Mucosa of stomach (tissue), 1 donor: Measurements from ENCODE around the gene NT5DC1.

Source experiments
- H3K27me3 ChIP-seq: one replicate; pipeline ENCODE4 v1.7.0; 2013; ENCODE audit warnings: mild to moderate bottlenecking, low read length; ENCODE audit not compliant: control insufficient read depth, insufficient read depth
- H3K36me3 ChIP-seq: one replicate; pipeline ENCODE4 v1.7.0; 2013; ENCODE audit warnings: low read length; ENCODE audit not compliant: control insufficient read depth, insufficient read depth
- H3K4me1 ChIP-seq: one replicate; pipeline ENCODE4 v1.7.0; 2013; ENCODE audit warnings: mild to moderate bottlenecking, low read length; ENCODE audit not compliant: control insufficient read depth, insufficient read depth
- H3K4me3 ChIP-seq: one replicate; pipeline ENCODE4 v1.7.0; 2013; ENCODE audit warnings: low read length
- H3K9ac ChIP-seq: one replicate; pipeline ENCODE4 v1.7.0; 2013; ENCODE audit warnings: mild to moderate bottlenecking, low read length, moderate library complexity
- H3K9me3 ChIP-seq: one replicate; pipeline ENCODE4 v1.7.0; 2013; ENCODE audit warnings: mild to moderate bottlenecking, low read length, moderate library complexity; ENCODE audit not compliant: control insufficient read depth
- donor health status: Pancreatic carcinoma.

The NT5DC1 gene

GRCh38 chr6:116118608-116119007 is 18.0 kb downstream of the NT5DC1 start:
- H3K9ac ChIP-seq, result no peak overlapping the region
- H3K4me1 ChIP-seq, result no peaks in the 10 kb centered on the region
- no peak overlapping the region for H3K4me3 ChIP-seq
- no peaks in the 10 kb centered on the region for H3K27me3 ChIP-seq
- H3K36me3 ChIP-seq, result peaks cover 2% of the 10 kb centered on the region
- no peaks in the 10 kb centered on the region for H3K9me3 ChIP-seq

- H3K4me1 ChIP-seq, result no peaks in the 10 kb centered on the region
- no peaks in the 10 kb centered on the region for H3K9me3 ChIP-seq
- H3K27me3 ChIP-seq, result no peaks in the 10 kb centered on the region
- H3K4me3 ChIP-seq, result no peak overlapping the region
- H3K9ac ChIP-seq, result no peak overlapping the region
- H3K36me3 ChIP-seq, result no peaks in the 10 kb centered on the region
These were observed 19.8 kb downstream of the NT5DC1 start for GRCh38 chr6:116120430-116120829.

- no peaks in the 10 kb centered on the region for H3K27me3 ChIP-seq
- no peaks in the 10 kb centered on the region for H3K9me3 ChIP-seq
- H3K4me3 ChIP-seq, result no peak within 1 kb of the TSS
- no peaks in the 10 kb centered on the region for H3K36me3 ChIP-seq
- H3K4me1 ChIP-seq, result peaks cover 3% of the 10 kb centered on the region
- H3K9ac ChIP-seq, result no peak within 1 kb of the TSS
These were observed 25.4 kb downstream of the NT5DC1 start, which contains the start of gene COL10A1 for GRCh38 chr6:116126032-116126431. Gene COL10A1, minus strand, starts transcription at chr6:116126132. Its CDS starts 640 bp downstream, at chr6:116125492.

- Histone ChIP-seq H3K4me1 (peaks cover 3% of the 10 kb centered on the region), H3K36me3 (no peaks in the 10 kb centered on the region), H3K27me3 (no peaks in the 10 kb centered on the region), H3K9me3 (no peaks in the 10 kb centered on the region), H3K9ac (no peak overlapping the region), H3K4me3 (no peak overlapping the region)
These were observed 27.3 kb downstream of the NT5DC1 start for GRCh38 chr6:116127771-116128493.

GRCh38 chr6:116133453-116133852 is 32.8 kb downstream of the NT5DC1 start:
- no peak overlapping the region for H3K9ac ChIP-seq
- H3K4me1 ChIP-seq, result no peaks in the 10 kb centered on the region
- H3K9me3 ChIP-seq, result no peaks in the 10 kb centered on the region

GRCh38 chr6:116136373-116136772 is 35.7 kb downstream of the NT5DC1 start:
- H3K4me3 ChIP-seq, result no peak overlapping the region
- no peaks in the 10 kb centered on the region for H3K4me1 ChIP-seq
- H3K27me3 ChIP-seq, result no peaks in the 10 kb centered on the region
- H3K9me3 ChIP-seq, result no peaks in the 10 kb centered on the region
- H3K36me3 ChIP-seq, result no peaks in the 10 kb centered on the region
- no peak overlapping the region for H3K9ac ChIP-seq

More at GRCh38 chr6:116133453-116133852, 32.8 kb downstream of the NT5DC1 start:
- Histone ChIP-seq H3K36me3 (no peaks in the 10 kb centered on the region), H3K4me3 (no peak overlapping the region), H3K27me3 (no peaks in the 10 kb centered on the region)

GRCh38 chr6:116136933-116137340 is 36.3 kb downstream of the NT5DC1 start:
- H3K4me1 ChIP-seq, result no peaks in the 10 kb centered on the region
- H3K27me3 ChIP-seq, result no peaks in the 10 kb centered on the region
- no peaks in the 10 kb centered on the region for H3K9me3 ChIP-seq
- no peak overlapping the region for H3K4me3 ChIP-seq
- H3K36me3 ChIP-seq, result no peaks in the 10 kb centered on the region
- H3K9ac ChIP-seq, result no peak overlapping the region

GRCh38 chr6:116139917-116140316 is 39.3 kb downstream of the NT5DC1 start:
- no peaks in the 10 kb centered on the region for H3K4me1 ChIP-seq
- H3K4me3 ChIP-seq, result no peak overlapping the region
- no peak overlapping the region for H3K9ac ChIP-seq
- no peaks in the 10 kb centered on the region for H3K9me3 ChIP-seq
- no peaks in the 10 kb centered on the region for H3K27me3 ChIP-seq
- H3K36me3 ChIP-seq, result no peaks in the 10 kb centered on the region

GRCh38 chr6:116144605-116145004 is 44.0 kb downstream of the NT5DC1 start:
- H3K4me3 ChIP-seq, result no peak overlapping the region
- H3K9ac ChIP-seq, result no peak overlapping the region
- H3K4me1 ChIP-seq, result peaks cover 7% of the 10 kb centered on the region
- H3K27me3 ChIP-seq, result no peaks in the 10 kb centered on the region
- H3K9me3 ChIP-seq, result no peaks in the 10 kb centered on the region
- H3K36me3 ChIP-seq, result no peaks in the 10 kb centered on the region

- H3K9ac ChIP-seq, result no peak overlapping the region
- H3K4me1 ChIP-seq, result peaks cover 7% of the 10 kb centered on the region
- H3K9me3 ChIP-seq, result no peaks in the 10 kb centered on the region
- H3K36me3 ChIP-seq, result no peaks in the 10 kb centered on the region
- no peak overlapping the region for H3K4me3 ChIP-seq
- H3K27me3 ChIP-seq, result no peaks in the 10 kb centered on the region
These were observed 45.4 kb downstream of the NT5DC1 start for GRCh38 chr6:116145803-116146675.

- Histone ChIP-seq H3K36me3 (no peaks in the 10 kb centered on the region), H3K9me3 (no peaks in the 10 kb centered on the region), H3K4me3 (no peak overlapping the region), H3K9ac (no peak overlapping the region), H3K4me1 (no peaks in the 10 kb centered on the region), H3K27me3 (no peaks in the 10 kb centered on the region)
These were observed 52.0 kb downstream of the NT5DC1 start for GRCh38 chr6:116152620-116153019.

- Histone ChIP-seq H3K9me3 (no peaks in the 10 kb centered on the region), H3K36me3 (no peaks in the 10 kb centered on the region), H3K9ac (no peak overlapping the region), H3K4me3 (no peak overlapping the region), H3K27me3 (no peaks in the 10 kb centered on the region), H3K4me1 (no peaks in the 10 kb centered on the region)
These were observed 54.2 kb downstream of the NT5DC1 start for GRCh38 chr6:116154887-116155286.
